HEK293 (cell line): ENCODE data around the gene KIAA0513.

Source experiments
- CTCF ChIA-PET: fragments of 350-600 bp; formaldehyde crosslinking; extraction: SDS; loops from one replicate; lab custom pipeline; 2021; ENCODE audit warnings: antibody characterized with exemption; lab: Yijun Ruan, JAX
- POLR2A ChIA-PET: fragments of 300-600 bp; formaldehyde crosslinking; extraction: SDS; loops from one replicate; lab custom pipeline; 2020; ENCODE audit warnings: antibody characterized with exemption, inconsistent platforms; lab: Yijun Ruan, JAX
- H3K27ac ChIP-seq: fragments of 200-500 bp; sonication (Bioruptor generic); 2 replicates; pipeline ENCODE4 v1.5.1; 2014; ENCODE audit warnings: low read depth, low read length, control low read depth, inconsistent platforms; ENCODE audit errors: extremely low read depth
- H3K36me3 ChIP-seq, 2 experiments: fragments of 200-500 bp in 1 of 2; sonication (Bioruptor generic) in 1 of 2; 1 replicate in 1 of 2; 2 replicates in 1 of 2; pipeline ENCODE4 v1.5.1; 2014 to 2017; ENCODE audit warnings: inconsistent platforms in 2 of 2, low read length in 2 of 2; ENCODE audit not compliant: control insufficient read depth in 2 of 2, insufficient read depth in 1 of 2
- H3K4me1 ChIP-seq: fragments of 200-500 bp; sonication (Bioruptor generic); 2 replicates; pipeline ENCODE4 v1.5.1; 2014; ENCODE audit warnings: mild to moderate bottlenecking, low read length, inconsistent platforms; ENCODE audit not compliant: control insufficient read depth, insufficient read depth
- H3K4me3 ChIP-seq: 2 replicates; pipeline ENCODE4 v1.5.1; 2011; ENCODE audit warnings: low read depth, mild to moderate bottlenecking, control low read depth, low read length, moderate library complexity
- H3K9me3 ChIP-seq: fragments of 200-500 bp; sonication (Bioruptor generic); 2 replicates; pipeline ENCODE4 v1.5.1; 2014; ENCODE audit warnings: low read depth, low read length, inconsistent platforms; ENCODE audit not compliant: control insufficient read depth, insufficient read depth
- FEZF1 ChIP-seq: fragments of 450-650 bp; formaldehyde crosslinking; IDR thresholded peaks from 2 replicates; pipeline ENCODE4 v1.5.1; 2016; ENCODE audit warnings: missing biosample characterization, missing genetic modification characterization
- GLI2 ChIP-seq: fragments of 450-650 bp; formaldehyde crosslinking; IDR thresholded peaks from 2 replicates; pipeline ENCODE4; 2017; ENCODE audit warnings: missing biosample characterization, missing genetic modification characterization, low read depth, borderline replicate concordance
- GLIS1 ChIP-seq: fragments of 450-650 bp; formaldehyde crosslinking; IDR thresholded peaks from 2 replicates; pipeline ENCODE4 v1.5.1; 2016; ENCODE audit warnings: missing biosample characterization, missing genetic modification characterization
- IKZF3 ChIP-seq: fragments of 450-650 bp; IDR thresholded peaks from 2 replicates; pipeline ENCODE4 v1.5.0; 2018; ENCODE audit warnings: missing biosample characterization, mild to moderate bottlenecking, missing genetic modification characterization, moderate library complexity
- KLF16 ChIP-seq: fragments of 450-650 bp; formaldehyde crosslinking; IDR thresholded peaks from 2 replicates; pipeline ENCODE4 v1.5.1; 2017; ENCODE audit warnings: missing biosample characterization, missing genetic modification characterization
- KLF17 ChIP-seq: fragments of 450-650 bp; formaldehyde crosslinking; IDR thresholded peaks from 2 replicates; pipeline ENCODE4 v1.5.1; 2016; ENCODE audit warnings: missing biosample characterization, missing genetic modification characterization
- MZF1 ChIP-seq: fragments of 450-650 bp; formaldehyde crosslinking; IDR thresholded peaks from 2 replicates; pipeline ENCODE4 v1.5.1; 2017; ENCODE audit warnings: missing biosample characterization, missing genetic modification characterization, borderline replicate concordance
- PRDM4 ChIP-seq: fragments of 450-650 bp; formaldehyde crosslinking; IDR thresholded peaks from 2 replicates; pipeline ENCODE4 v1.5.1; 2017; ENCODE audit warnings: missing biosample characterization, missing genetic modification characterization
- SP2 ChIP-seq: fragments of 450-650 bp; formaldehyde crosslinking; IDR thresholded peaks from 2 replicates; pipeline ENCODE4 v1.5.1; 2016; ENCODE audit warnings: missing biosample characterization, missing genetic modification characterization
- ZFP37 ChIP-seq: fragments of 450-650 bp; formaldehyde crosslinking; IDR thresholded peaks from 2 replicates; pipeline ENCODE4 v1.5.1; 2016; ENCODE audit warnings: missing biosample characterization, missing genetic modification characterization
- ZNF16 ChIP-seq: fragments of 450-650 bp; formaldehyde crosslinking; IDR thresholded peaks from 2 replicates; pipeline ENCODE4 v1.5.1; 2016; ENCODE audit warnings: low read depth, missing biosample characterization, missing genetic modification characterization
- ZNF239 ChIP-seq: fragments of 450-650 bp; formaldehyde crosslinking; IDR thresholded peaks from 2 replicates; pipeline ENCODE4 v1.5.1; 2016; ENCODE audit warnings: missing biosample characterization, missing genetic modification characterization
- ZNF366 ChIP-seq: fragments of 450-650 bp; formaldehyde crosslinking; conservative IDR thresholded peaks from 2 replicates; pipeline ENCODE4 v1.5.1; 2016; ENCODE audit warnings: missing biosample characterization, missing genetic modification characterization
- ZNF423 ChIP-seq: fragments of 450-650 bp; formaldehyde crosslinking; IDR thresholded peaks from 2 replicates; pipeline ENCODE4 v1.5.1; 2016; ENCODE audit warnings: missing biosample characterization, missing genetic modification characterization
- ZNF510 ChIP-seq: fragments of 450-650 bp; formaldehyde crosslinking; IDR thresholded peaks from 2 replicates; pipeline ENCODE4 v1.5.1; 2018; ENCODE audit warnings: mild to moderate bottlenecking, missing genetic modification characterization, missing biosample characterization; ENCODE audit not compliant: insufficient replicate concordance
- ZNF514 ChIP-seq: fragments of 450-650 bp; formaldehyde crosslinking; IDR thresholded peaks from 2 replicates; pipeline ENCODE4 v1.5.1; 2016; ENCODE audit warnings: missing biosample characterization, missing genetic modification characterization
- ZNF529 ChIP-seq: fragments of 450-650 bp; formaldehyde crosslinking; IDR thresholded peaks from 2 replicates; pipeline ENCODE4 v1.5.1; 2017; ENCODE audit warnings: missing genetic modification characterization, missing biosample characterization; ENCODE audit not compliant: insufficient replicate concordance
- ZNF624 ChIP-seq: fragments of 450-650 bp; formaldehyde crosslinking; IDR thresholded peaks from 2 replicates; pipeline ENCODE4 v1.5.1; 2017; ENCODE audit warnings: missing biosample characterization, missing genetic modification characterization
- ZNF707 ChIP-seq: fragments of 450-650 bp; formaldehyde crosslinking; IDR thresholded peaks from 2 replicates; pipeline ENCODE4 v1.5.1; 2016; ENCODE audit warnings: missing biosample characterization, missing genetic modification characterization
- ZNF747 ChIP-seq: fragments of 450-650 bp; formaldehyde crosslinking; IDR thresholded peaks from 2 replicates; pipeline ENCODE4 v1.5.1; 2016; ENCODE audit warnings: missing biosample characterization, missing genetic modification characterization
- TF ChIP-seq, protein P1 (sequence below): fragments of 450-650 bp; formaldehyde crosslinking; conservative IDR thresholded peaks from 2 replicates; pipeline ENCODE4 v1.5.1; 2016; ENCODE audit warnings: low read depth, missing biosample characterization, missing genetic modification characterization
- TF ChIP-seq, protein P2 (sequence below): fragments of 450-650 bp; formaldehyde crosslinking; IDR thresholded peaks from 2 replicates; pipeline ENCODE4 v1.5.1; 2016; ENCODE audit warnings: missing biosample characterization, missing genetic modification characterization
- TF ChIP-seq, protein P3 (sequence below): fragments of 450-650 bp; formaldehyde crosslinking; IDR thresholded peaks from 2 replicates; pipeline ENCODE4 v1.5.1; 2016; ENCODE audit warnings: missing biosample characterization, missing genetic modification characterization

Gene KIAA0513

GRCh38 chr16:85127379-85127723, 99.8 kb downstream of the KIAA0513 start:
- H3K4me3 ChIP-seq = no peak overlapping the region
- H3K27ac ChIP-seq = no peak overlapping the region
- ChIA-PET POLR2A (interaction anchor here (0.6 kb wide), 2 partner anchors 486 to 1109 kb away, joined by 4 to 5 read pairs; partner anchors contain the start of gene GSE1), CTCF (interaction anchor here (0.6 to 6.8 kb wide), 4 partner anchors 12 to 115 kb away, joined by 3 to 38 read pairs (median 4); no protein-coding TSS in a partner anchor)
- peaks cover 4% of the 10 kb centered on the region for H3K4me1 ChIP-seq
- H3K36me3 ChIP-seq = no peaks in the 10 kb centered on the region
- TF ChIP-seq ZNF16 (tag by site-specific recombination) (peak; percentile 94), GLIS1 (0 out of 2 replicates have a peak, but pooled peaks have one; percentile 6), KLF17 (tag by site-specific recombination) (no peak), ZNF423 (tag by site-specific recombination) (no peak)
- TF ChIP-seq, protein P1, sequence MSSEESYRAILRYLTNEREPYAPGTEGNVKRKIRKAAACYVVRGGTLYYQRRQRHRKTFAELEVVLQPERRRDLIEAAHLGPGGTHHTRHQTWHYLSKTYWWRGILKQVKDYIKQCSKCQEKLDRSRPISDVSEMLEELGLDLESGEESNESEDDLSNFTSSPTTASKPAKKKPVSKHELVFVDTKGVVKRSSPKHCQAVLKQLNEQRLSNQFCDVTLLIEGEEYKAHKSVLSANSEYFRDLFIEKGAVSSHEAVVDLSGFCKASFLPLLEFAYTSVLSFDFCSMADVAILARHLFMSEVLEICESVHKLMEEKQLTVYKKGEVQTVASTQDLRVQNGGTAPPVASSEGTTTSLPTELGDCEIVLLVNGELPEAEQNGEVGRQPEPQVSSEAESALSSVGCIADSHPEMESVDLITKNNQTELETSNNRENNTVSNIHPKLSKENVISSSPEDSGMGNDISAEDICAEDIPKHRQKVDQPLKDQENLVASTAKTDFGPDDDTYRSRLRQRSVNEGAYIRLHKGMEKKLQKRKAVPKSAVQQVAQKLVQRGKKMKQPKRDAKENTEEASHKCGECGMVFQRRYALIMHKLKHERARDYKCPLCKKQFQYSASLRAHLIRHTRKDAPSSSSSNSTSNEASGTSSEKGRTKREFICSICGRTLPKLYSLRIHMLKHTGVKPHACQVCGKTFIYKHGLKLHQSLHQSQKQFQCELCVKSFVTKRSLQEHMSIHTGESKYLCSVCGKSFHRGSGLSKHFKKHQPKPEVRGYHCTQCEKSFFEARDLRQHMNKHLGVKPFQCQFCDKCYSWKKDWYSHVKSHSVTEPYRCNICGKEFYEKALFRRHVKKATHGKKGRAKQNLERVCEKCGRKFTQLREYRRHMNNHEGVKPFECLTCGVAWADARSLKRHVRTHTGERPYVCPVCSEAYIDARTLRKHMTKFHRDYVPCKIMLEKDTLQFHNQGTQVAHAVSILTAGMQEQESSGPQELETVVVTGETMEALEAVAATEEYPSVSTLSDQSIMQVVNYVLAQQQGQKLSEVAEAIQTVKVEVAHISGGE (tag by site-specific recombination) = 0 out of 2 replicates have a peak, but pooled peaks have one; percentile 7
- TF ChIP-seq, protein P2, sequence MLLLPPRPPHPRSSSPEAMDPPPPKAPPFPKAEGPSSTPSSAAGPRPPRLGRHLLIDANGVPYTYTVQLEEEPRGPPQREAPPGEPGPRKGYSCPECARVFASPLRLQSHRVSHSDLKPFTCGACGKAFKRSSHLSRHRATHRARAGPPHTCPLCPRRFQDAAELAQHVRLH (tag by site-specific recombination) = peak; percentile 73
- H3K9me3 ChIP-seq = no peaks in the 10 kb centered on the region

- no peaks in the 10 kb centered on the region for H3K36me3 ChIP-seq
- H3K27ac ChIP-seq = no peak overlapping the region
- H3K4me1 ChIP-seq = peaks cover 4% of the 10 kb centered on the region
- POLR2A ChIA-PET = no interaction called here
- CTCF ChIA-PET = interaction anchor here (0.7 to 6.8 kb wide), 2 partner anchors 13 to 458 kb away, joined by 3 to 38 read pairs; no protein-coding TSS in a partner anchor
- no peaks in the 10 kb centered on the region for H3K9me3 ChIP-seq
- H3K4me3 ChIP-seq = no peak overlapping the region
- TF ChIP-seq MZF1 (tag by site-specific recombination) (no peak), ZNF514 (tag by site-specific recombination) (no peak), ZNF239 (tag by site-specific recombination) (no peak), SP2 (no peak), ZFP37 (tag by site-specific recombination) (no peak), ZNF510 (tag by site-specific recombination) (no peak), ZNF747 (no peak), ZNF366 (no peak), ZNF707 (tag by site-specific recombination) (no peak), PRDM4 (tag by site-specific recombination) (no peak), IKZF3 (tag by site-specific recombination) (no peak), KLF16 (tag by site-specific recombination) (no peak), ZNF624 (tag by site-specific recombination) (no peak), ZNF529 (tag by site-specific recombination) (no peak), GLI2 (tag by site-specific recombination) (no peak), FEZF1 (tag by site-specific recombination) (no peak)
- TF ChIP-seq, protein P3, sequence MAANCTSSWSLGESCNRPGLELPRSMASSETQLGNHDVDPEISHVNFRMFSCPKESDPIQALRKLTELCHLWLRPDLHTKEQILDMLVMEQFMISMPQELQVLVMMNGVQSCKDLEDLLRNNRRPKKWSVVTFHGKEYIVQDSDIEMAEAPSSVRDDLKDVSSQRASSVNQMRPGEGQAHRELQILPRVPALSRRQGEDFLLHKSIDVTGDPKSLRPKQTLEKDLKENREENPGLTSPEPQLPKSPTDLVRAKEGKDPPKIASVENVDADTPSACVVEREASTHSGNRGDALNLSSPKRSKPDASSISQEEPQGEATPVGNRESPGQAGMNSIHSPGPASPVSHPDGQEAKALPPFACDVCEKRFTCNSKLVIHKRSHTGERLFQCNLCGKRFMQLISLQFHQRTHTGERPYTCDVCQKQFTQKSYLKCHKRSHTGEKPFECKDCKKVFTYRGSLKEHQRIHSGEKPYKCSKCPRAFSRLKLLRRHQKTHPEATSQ (tag by site-specific recombination) = no peak
These were observed 100.7 kb downstream of the KIAA0513 start for GRCh38 chr16:85128079-85128837.
